Measurements from ENCODE around the gene PNPLA6.

Gene PNPLA6

GRCh38 chr19:7520131-7521051, 15.1 kb upstream of the PNPLA6 start:
- no peak overlapping the region for H3K27ac ChIP-seq
- H3K9ac ChIP-seq: no peak overlapping the region
- H3K4me3 ChIP-seq (IDR thresholded peaks at IDR 0.05; ENCODE audit: insufficient read depth, low read depth, low read length): no peak overlapping the region
- no peak overlapping the region for H2AFZ ChIP-seq (ENCODE audit: low read depth)
- no peaks in the 10 kb centered on the region for H3K36me3 ChIP-seq (ENCODE audit: insufficient read depth)
- H4K20me1 ChIP-seq (ENCODE audit: insufficient read depth): no peaks in the 10 kb centered on the region
- peaks cover 6% of the 10 kb centered on the region; the same call in 1 of the 2 replicates for H3K79me2 ChIP-seq (ENCODE audit: insufficient read depth, low read depth)
- 0 out of 2 replicates have a peak, but pooled peaks cover 2% of the 10 kb centered on the region for H3K27me3 ChIP-seq (ENCODE audit: insufficient read depth, low read depth)
- peaks cover 12% of the 10 kb centered on the region for H3K4me1 ChIP-seq (ENCODE audit: low read depth, poor library complexity, severe bottlenecking)
- TF ChIP-seq CTCF (conservative IDR thresholded peaks at IDR 0.05; ENCODE audit: low read depth, low read length): no peak
- H3K4me2 ChIP-seq: no peak overlapping the region

GRCh38 chr19:7521551-7522071, 13.9 kb upstream of the PNPLA6 start:
- Histone ChIP-seq H3K9ac (no peak overlapping the region), H4K20me1 (ENCODE audit: insufficient read depth) (no peaks in the 10 kb centered on the region), H3K4me1 (ENCODE audit: low read depth, poor library complexity, severe bottlenecking) (peaks cover 12% of the 10 kb centered on the region), H3K27me3 (ENCODE audit: insufficient read depth, low read depth) (no peaks in the 10 kb centered on the region), H3K27ac (no peak overlapping the region), H2AFZ (ENCODE audit: low read depth) (peak overlapping the region; percentile 87), H3K36me3 (ENCODE audit: insufficient read depth) (no peaks in the 10 kb centered on the region), H3K4me3 (IDR thresholded peaks at IDR 0.05; ENCODE audit: insufficient read depth, low read depth, low read length) (no peak overlapping the region), H3K79me2 (ENCODE audit: insufficient read depth, low read depth) (peaks cover 6% of the 10 kb centered on the region; the same call in 1 of the 2 replicates), H3K4me2 (peak overlapping the region; percentile 64)
- no peak for TF ChIP-seq CTCF (conservative IDR thresholded peaks at IDR 0.05; ENCODE audit: low read depth, low read length)

GRCh38 chr19:7522072-7522922, 13.2 kb upstream of the PNPLA6 start, which contains the start of gene MCOLN1:
TSS of gene MCOLN1 (plus strand) at chr19:7522624. CDS start at chr19:7522751, 127 bp downstream.
- H3K27me3 ChIP-seq (ENCODE audit: insufficient read depth, low read depth): no peaks in the 10 kb centered on the region
- peak within 1 kb of the TSS; percentile 90 for H3K4me2 ChIP-seq
- peaks cover 6% of the 10 kb centered on the region; the same call in 1 of the 2 replicates for H3K79me2 ChIP-seq (ENCODE audit: insufficient read depth, low read depth)
- no peak for TF ChIP-seq CTCF (conservative IDR thresholded peaks at IDR 0.05; ENCODE audit: low read depth, low read length)
- peaks cover 12% of the 10 kb centered on the region for H3K4me1 ChIP-seq (ENCODE audit: low read depth, poor library complexity, severe bottlenecking)
- peak within 1 kb of the TSS; percentile 25; the same call in 1 of the 2 replicates for H3K9ac ChIP-seq
- no peak within 1 kb of the TSS for H3K4me3 ChIP-seq (IDR thresholded peaks at IDR 0.05; ENCODE audit: insufficient read depth, low read depth, low read length)
- no peaks in the 10 kb centered on the region for H4K20me1 ChIP-seq (ENCODE audit: insufficient read depth)
- no peaks in the 10 kb centered on the region for H3K36me3 ChIP-seq (ENCODE audit: insufficient read depth)
- peak within 1 kb of the TSS; percentile 87 for H2AFZ ChIP-seq (ENCODE audit: low read depth)
- no peak within 1 kb of the TSS for H3K27ac ChIP-seq

Measured in KMS-11 (cell line).